B cell (primary cell): ENCODE results near the gene KCTD4.

Source experiments
- CTCF ChIP-seq: fragments of 200-600 bp; IDR thresholded peaks from one replicate; pipeline ENCODE4 v1.8.0; 2022; ENCODE audit warnings: antibody characterized with exemption, mild to moderate bottlenecking
- EZH2 ChIP-seq: IDR thresholded peaks from 2 replicates; pipeline ENCODE4 v1.6.1; 2012; ENCODE audit warnings: borderline replicate concordance, low read depth, mild to moderate bottlenecking, moderate library complexity, low read length; ENCODE audit not compliant: insufficient read depth, poor library complexity, severe bottlenecking

- TF ChIP-seq CTCF, result no peak
- no peak for TF ChIP-seq EZH2
Observed at GRCh38 chr13:45205124-45205523, 4.3 kb upstream of the KCTD4 start.
